Stimulated activated CD4-positive, alpha-beta T cell treated with anti-CD3 and anti-CD28 coated beads, Interleukin-4, amount 100 ng/mL, for 24 hours (primary cell): ENCODE results near the gene NMRK1.

Source experiments
- DNase-seq: peaks from one replicate; pipeline ENCODE4 v3.0.0-alpha.2; 2020

Gene NMRK1

GRCh38 chr9:75087824-75088645, at the start of gene NMRK1, which contains the start of gene OSTF1:
NMRK1 (minus strand) TSS chr9:75088155; CDS start chr9:75083115, 5,040 bp downstream.
OSTF1 (plus strand) TSS chr9:75088514; CDS start chr9:75088693, 179 bp downstream.
- peak; percentile 93 for DNase-seq

- DNase-seq, result no peak
Observed at GRCh38 chr9:75134495-75134894, 46.5 kb upstream of the NMRK1 start.

GRCh38 chr9:75133396-75133795, 45.4 kb upstream of the NMRK1 start:
- no peak for DNase-seq

GRCh38 chr9:75132244-75132643, 44.3 kb upstream of the NMRK1 start:
- no peak for DNase-seq

- DNase-seq, result no peak
Observed at GRCh38 chr9:75131700-75132099, 43.7 kb upstream of the NMRK1 start.

GRCh38 chr9:75130621-75131230, 42.8 kb upstream of the NMRK1 start:
- DNase-seq, result no peak

GRCh38 chr9:75130172-75130571, 42.2 kb upstream of the NMRK1 start:
- no peak for DNase-seq

- DNase-seq, result no peak
Observed at GRCh38 chr9:75128535-75128934, 40.6 kb upstream of the NMRK1 start.

GRCh38 chr9:75123696-75124095, 35.7 kb upstream of the NMRK1 start:
- DNase-seq, result no peak

GRCh38 chr9:75121914-75122558, 34.1 kb upstream of the NMRK1 start:
- no peak for DNase-seq

GRCh38 chr9:75120686-75121085, 32.7 kb upstream of the NMRK1 start:
- DNase-seq, result no peak

- DNase-seq, result peak; percentile 8
Observed at GRCh38 chr9:75117564-75117963, 29.6 kb upstream of the NMRK1 start.

GRCh38 chr9:75116306-75116705, 28.4 kb upstream of the NMRK1 start:
- DNase-seq, result no peak

- no peak for DNase-seq
Observed at GRCh38 chr9:75112789-75113188, 24.8 kb upstream of the NMRK1 start.

GRCh38 chr9:75111019-75111622, 23.2 kb upstream of the NMRK1 start:
- no peak for DNase-seq

- DNase-seq, result no peak
Observed at GRCh38 chr9:75109210-75109839, 21.4 kb upstream of the NMRK1 start.

- DNase-seq, result no peak
Observed at GRCh38 chr9:75108571-75108970, 20.6 kb upstream of the NMRK1 start.

GRCh38 chr9:75106857-75107256, 18.9 kb upstream of the NMRK1 start:
- no peak for DNase-seq

GRCh38 chr9:75105841-75106240, 17.9 kb upstream of the NMRK1 start:
- DNase-seq, result no peak

- DNase-seq, result no peak
Observed at GRCh38 chr9:75105019-75105540, 17.1 kb upstream of the NMRK1 start.

GRCh38 chr9:75104607-75105006, 16.7 kb upstream of the NMRK1 start:
- DNase-seq, result no peak

GRCh38 chr9:75102177-75102790, 14.3 kb upstream of the NMRK1 start:
- no peak for DNase-seq
